ENCODE results near the gene COL6A2. TPM values are rescaled to one million over a fixed set of nuclear protein-coding genes. Genes with fewer than 3 reads are reported as not detected.
"Not testable (repeated sequence)": the region's sequence is repeated elsewhere in the genome, so short reads cannot be mapped to it uniquely, and the experiment has no call there.

Gene COL6A2
- total RNA-seq, 5 donors from 2014 or later (not counting 1 experiment from before 2014, with no cell fraction given): 33.8 to 85.2 (median 60.7) TPM

DNA sequence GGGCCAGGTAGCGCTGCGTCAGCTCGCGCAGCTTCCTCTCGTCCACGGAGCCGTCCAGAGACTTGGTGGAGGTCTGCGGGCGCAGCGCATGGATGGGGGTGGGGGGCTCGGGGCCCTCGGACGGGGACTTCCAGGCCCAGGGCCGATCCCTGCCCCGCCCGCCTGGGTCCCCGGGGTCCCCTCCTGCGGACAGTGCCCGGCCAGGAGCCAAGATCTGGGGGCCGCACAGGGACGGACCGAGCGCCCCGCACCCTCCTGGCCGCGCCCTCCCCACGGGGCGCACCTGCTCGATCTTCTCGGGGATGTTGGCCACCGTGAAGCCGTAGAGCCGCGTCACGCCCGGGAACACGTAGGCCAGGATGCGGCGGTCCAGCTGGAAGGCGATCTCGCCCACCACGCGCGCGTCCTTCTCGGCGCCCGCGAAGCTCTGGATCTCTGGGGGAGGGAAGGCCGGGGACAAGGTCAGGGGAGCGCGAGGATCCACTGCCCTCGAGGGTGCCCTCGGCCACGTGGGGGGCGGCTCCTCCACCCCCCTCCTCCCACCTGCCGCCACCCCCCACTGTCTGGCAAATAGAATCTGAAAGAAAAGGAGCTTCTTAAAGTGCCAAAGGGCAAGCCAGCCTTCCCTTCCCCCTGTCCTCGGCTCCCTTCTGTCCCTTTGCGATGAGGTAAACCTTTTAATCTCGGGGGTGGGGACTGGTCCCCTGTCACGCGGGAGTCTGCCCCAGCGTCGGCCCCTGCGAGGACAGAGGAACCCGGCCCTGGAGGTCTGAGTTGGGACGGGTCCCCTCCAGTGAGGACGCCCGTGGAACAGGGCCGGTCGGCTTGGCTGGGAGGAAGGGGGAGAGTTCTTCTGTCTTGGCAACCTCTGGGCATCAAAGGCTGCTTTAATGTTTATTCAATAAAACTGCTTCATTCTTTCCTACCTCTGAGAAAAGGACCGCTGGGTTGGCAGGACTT lies 64.0 kb downstream of the COL6A2 start:
- H3K36me3 Mint-ChIP-seq: no peaks in the 10 kb centered on the region
- POLR2A ChIA-PET: no interaction called here
- H3K36me3 ChIP-seq (ENCODE audit: control insufficient read depth in 2 of 2, extremely low read depth in 1 of 2, insufficient read depth in 1 of 2, low read length in 1 of 2): peaks cover 0 to 2% of the 10 kb centered on the region in 2 donors
- H3K27me3 Mint-ChIP-seq: peaks cover 10 to 18% of the 10 kb centered on the region in 2 donors
- H3K27me3 ChIP-seq (replicated peaks in 1 of 2; ENCODE audit: control insufficient read depth in 2 of 2, extremely low read depth in 1 of 2, insufficient read depth in 2 of 2, low read length in 1 of 2): no peaks in the 10 kb centered on the region
- peak in 2 of 35 experiments; percentile 5 to 20 for DNase-seq
- peaks cover 0 to 5% (median 0%) of the 10 kb centered on the region in 3 donors for H3K4me1 Mint-ChIP-seq
- H3K9me3 ChIP-seq: no peaks in the 10 kb centered on the region
- H3K4me3 Mint-ChIP-seq: peak overlapping the region in 1 of 3 donors; percentile 23
- CTCF ChIA-PET: no interaction called here
- no peaks in the 10 kb centered on the region for H3K9me3 Mint-ChIP-seq
- no peaks in the 10 kb centered on the region for H3K4me1 ChIP-seq (ENCODE audit: control insufficient read depth in 1 of 2, extremely low read depth in 1 of 2, insufficient read depth in 2 of 2, low read length in 2 of 2)
- H3K27ac Mint-ChIP-seq: no peak overlapping the region
- no peak overlapping the region for H3K4me3 ChIP-seq (ENCODE audit: control insufficient read depth in 1 of 2, extremely low read depth in 1 of 2, low read length in 1 of 2)
- H3K27ac ChIP-seq (ENCODE audit: low read length): no peak overlapping the region
- 87% methylated on average over 35 of the region's 72 CpGs for WGBS (ENCODE audit: insufficient coverage)
- ATAC-seq (replicated peaks in 1 of 4): no peak

DNA sequence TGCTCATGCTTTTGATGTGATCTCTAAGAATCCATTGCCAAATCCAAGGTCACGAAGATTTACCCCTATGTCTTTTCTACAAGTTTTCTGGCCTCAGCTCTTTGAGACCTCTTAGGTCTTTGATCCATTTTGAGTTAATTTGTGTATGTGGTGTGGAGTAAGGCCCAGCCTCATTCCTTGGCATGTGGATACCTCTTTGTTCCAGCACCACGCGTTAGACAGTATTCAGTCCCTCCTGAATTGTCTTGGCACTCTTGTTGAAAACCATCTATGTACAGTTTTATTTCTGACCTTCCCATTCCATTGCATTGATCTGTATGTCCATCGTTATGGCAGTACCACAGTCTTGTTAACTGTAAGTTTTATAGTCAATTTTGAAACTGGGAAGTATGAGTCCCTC lies 65.5 kb downstream of the COL6A2 start:
- no peak overlapping the region for H3K4me3 Mint-ChIP-seq
- DNase-seq: no peak

DNA sequence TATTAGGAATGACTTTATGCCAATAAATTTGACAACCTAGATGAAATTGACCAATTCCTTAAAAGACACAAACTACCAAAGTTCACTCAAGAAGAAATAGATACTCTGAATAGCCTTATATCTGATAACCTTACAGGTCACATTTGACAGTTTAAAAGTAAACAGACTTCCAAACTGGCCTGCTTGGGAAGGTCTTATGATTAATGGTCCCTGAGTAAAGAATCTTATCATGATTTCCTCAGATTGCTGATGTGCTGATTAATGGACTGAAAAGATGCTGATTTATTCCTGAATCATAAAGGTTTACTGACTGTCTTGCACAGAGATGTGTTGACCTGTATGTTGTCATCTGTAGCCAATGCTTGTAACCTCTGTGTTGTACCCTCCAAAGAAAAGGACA lies 67.2 kb downstream of the COL6A2 start:
- DNase-seq: no peak
- H3K36me3 Mint-ChIP-seq: no peaks in the 10 kb centered on the region
- H3K4me1 Mint-ChIP-seq: peaks cover 0 to 7% (median 0%) of the 10 kb centered on the region in 3 donors
- H3K36me3 ChIP-seq (ENCODE audit: control insufficient read depth in 2 of 2, extremely low read depth in 1 of 2, insufficient read depth in 1 of 2, low read length in 1 of 2): no peaks in the 10 kb centered on the region
- no peaks in the 10 kb centered on the region for H3K4me1 ChIP-seq (ENCODE audit: control insufficient read depth in 1 of 2, extremely low read depth in 1 of 2, insufficient read depth in 2 of 2, low read length in 2 of 2)
- H3K9me3 ChIP-seq: no peaks in the 10 kb centered on the region
- no peak overlapping the region for H3K27ac ChIP-seq (ENCODE audit: low read length)
- no peak overlapping the region for H3K4me3 ChIP-seq (ENCODE audit: control insufficient read depth in 1 of 2, extremely low read depth in 1 of 2, low read length in 1 of 2)
- H3K4me3 Mint-ChIP-seq: no peak overlapping the region
- no peaks in the 10 kb centered on the region for H3K9me3 Mint-ChIP-seq
- ChIA-PET POLR2A (no interaction called here), CTCF (no interaction called here)
- no peak for ATAC-seq (replicated peaks in 1 of 4)
- H3K27ac Mint-ChIP-seq: no peak overlapping the region
- H3K27me3 Mint-ChIP-seq: peaks cover 10 to 18% of the 10 kb centered on the region in 2 donors
- peaks cover 0 to 3% of the 10 kb centered on the region in 2 experiments for H3K27me3 ChIP-seq (replicated peaks in 1 of 2; ENCODE audit: control insufficient read depth in 2 of 2, extremely low read depth in 1 of 2, insufficient read depth in 2 of 2, low read length in 1 of 2)

More for the DNA sequence above, 65.5 kb downstream of the COL6A2 start:
- Mint-ChIP-seq H3K36me3 (no peaks in the 10 kb centered on the region), H3K27ac (no peak overlapping the region), H3K9me3 (no peaks in the 10 kb centered on the region), H3K4me1 (peaks cover 0 to 5% (median 0%) of the 10 kb centered on the region in 3 donors), H3K27me3 (peaks cover 10 to 18% of the 10 kb centered on the region in 2 donors)
- Histone ChIP-seq H3K9me3 (no peaks in the 10 kb centered on the region), H3K4me3 (ENCODE audit: control insufficient read depth in 1 of 2, extremely low read depth in 1 of 2, low read length in 1 of 2) (no peak overlapping the region), H3K27me3 (replicated peaks in 1 of 2; ENCODE audit: control insufficient read depth in 2 of 2, extremely low read depth in 1 of 2, insufficient read depth in 2 of 2, low read length in 1 of 2) (peaks cover 0 to 3% of the 10 kb centered on the region in 2 experiments), H3K27ac (ENCODE audit: low read length) (no peak overlapping the region), H3K4me1 (ENCODE audit: control insufficient read depth in 1 of 2, extremely low read depth in 1 of 2, insufficient read depth in 2 of 2, low read length in 2 of 2) (no peaks in the 10 kb centered on the region), H3K36me3 (ENCODE audit: control insufficient read depth in 2 of 2, extremely low read depth in 1 of 2, insufficient read depth in 1 of 2, low read length in 1 of 2) (peaks cover 0 to 2% of the 10 kb centered on the region in 2 donors)
- WGBS (ENCODE audit: insufficient coverage): no CpG with 5 or more reads among the region's 4 CpGs
- ChIA-PET CTCF (no interaction called here), POLR2A (no interaction called here)
- no peak for ATAC-seq (replicated peaks in 1 of 4)

DNA sequence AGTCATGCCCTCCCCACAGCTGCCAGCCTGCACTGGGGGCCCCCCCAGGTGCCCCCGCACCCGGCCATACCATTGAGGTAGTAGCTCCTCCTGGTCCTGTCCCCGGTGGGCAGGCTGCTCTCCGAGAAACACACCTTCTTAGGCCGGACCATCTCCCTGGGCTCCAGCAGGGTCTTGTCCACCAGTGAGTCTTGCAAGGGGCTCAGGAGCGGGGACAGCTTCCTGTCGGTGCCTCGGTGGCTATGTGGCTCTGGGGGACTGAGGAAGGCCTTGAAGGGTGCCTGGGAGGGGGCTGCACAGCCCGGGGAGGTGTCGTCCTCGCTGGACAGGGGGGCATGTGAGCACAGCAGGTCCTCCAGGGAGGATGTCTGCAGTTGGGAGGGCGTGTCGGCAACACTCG lies 70.3 kb downstream of the COL6A2 start:
- Mint-ChIP-seq H3K36me3 (no peaks in the 10 kb centered on the region), H3K27me3 (peaks cover 2 to 15% of the 10 kb centered on the region in 2 donors), H3K27ac (no peak overlapping the region), H3K4me1 (peaks cover 4 to 8% (median 8%) of the 10 kb centered on the region in 3 donors), H3K9me3 (peaks cover 0 to under 1% (median 0%) of the 10 kb centered on the region in 3 donors), H3K4me3 (no peak overlapping the region)
- DNase-seq (peak in 2 of 35 experiments; percentile 11 to 17), ATAC-seq (replicated peaks in 1 of 4) (no peak)
- 88% methylated on average over 13 of the region's 14 CpGs for WGBS (ENCODE audit: insufficient coverage)
- peaks cover 2 to 9% of the 10 kb centered on the region in 2 experiments for H3K4me1 ChIP-seq (ENCODE audit: control insufficient read depth in 1 of 2, extremely low read depth in 1 of 2, insufficient read depth in 2 of 2, low read length in 2 of 2)
- no peak overlapping the region for H3K4me3 ChIP-seq (ENCODE audit: control insufficient read depth in 1 of 2, extremely low read depth in 1 of 2, low read length in 1 of 2)
- H3K9me3 ChIP-seq: no peaks in the 10 kb centered on the region
- POLR2A ChIA-PET: no interaction called here
- H3K27me3 ChIP-seq (replicated peaks in 1 of 2; ENCODE audit: control insufficient read depth in 2 of 2, extremely low read depth in 1 of 2, insufficient read depth in 2 of 2, low read length in 1 of 2): peaks cover 0 to 4% of the 10 kb centered on the region in 2 experiments
- CTCF ChIA-PET: no interaction called here
- no peaks in the 10 kb centered on the region for H3K36me3 ChIP-seq (ENCODE audit: control insufficient read depth in 2 of 2, extremely low read depth in 1 of 2, insufficient read depth in 1 of 2, low read length in 1 of 2)
- H3K27ac ChIP-seq (ENCODE audit: low read length): no peak overlapping the region

DNA sequence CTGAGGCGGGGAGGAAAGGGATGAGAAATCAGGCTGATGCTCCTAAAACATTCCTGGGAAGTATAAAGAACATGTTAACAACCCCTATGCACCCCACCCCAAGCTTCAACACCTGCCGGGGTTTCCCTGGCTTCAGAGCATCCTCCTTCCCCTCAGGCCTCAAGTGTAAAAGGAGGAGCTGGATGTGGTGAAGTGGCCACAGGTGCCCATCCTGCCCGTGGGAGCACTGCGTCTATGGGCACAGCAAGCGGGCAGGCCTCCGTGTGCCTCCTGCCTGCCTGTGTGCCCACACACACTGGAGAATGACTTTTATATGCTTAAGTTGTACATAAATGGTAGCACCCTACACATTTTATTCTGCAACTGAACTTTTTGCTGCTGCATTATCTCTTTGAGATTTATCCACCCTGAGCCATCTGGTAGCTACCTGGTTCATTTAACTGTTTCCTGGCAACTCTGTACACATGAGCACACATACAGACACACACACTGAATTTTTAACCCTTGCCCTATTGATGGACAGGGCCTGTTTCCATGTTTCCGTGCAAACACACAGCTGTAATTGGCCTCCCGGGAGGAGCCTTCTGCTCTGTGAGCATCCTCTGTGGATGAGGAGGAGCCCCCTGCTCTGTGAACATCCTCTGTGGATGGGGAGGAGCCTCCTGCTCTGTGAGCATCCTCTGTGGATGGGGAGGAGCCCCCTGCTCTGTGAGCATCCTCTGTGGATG lies 70.9 kb downstream of the COL6A2 start:
- H3K4me3 Mint-ChIP-seq: no peak overlapping the region
- ChIA-PET POLR2A (no interaction called here), CTCF (no interaction called here)
- no peak for ATAC-seq (replicated peaks in 1 of 4)
- Histone ChIP-seq H3K27ac (ENCODE audit: low read length) (no peak overlapping the region), H3K36me3 (ENCODE audit: control insufficient read depth in 2 of 2, extremely low read depth in 1 of 2, insufficient read depth in 1 of 2, low read length in 1 of 2) (no peaks in the 10 kb centered on the region), H3K9me3 (no peaks in the 10 kb centered on the region), H3K27me3 (replicated peaks in 1 of 2; ENCODE audit: control insufficient read depth in 2 of 2, extremely low read depth in 1 of 2, insufficient read depth in 2 of 2, low read length in 1 of 2) (peaks cover 0 to 10% of the 10 kb centered on the region in 2 experiments), H3K4me3 (ENCODE audit: control insufficient read depth in 1 of 2, extremely low read depth in 1 of 2, low read length in 1 of 2) (no peak overlapping the region), H3K4me1 (ENCODE audit: control insufficient read depth in 1 of 2, extremely low read depth in 1 of 2, insufficient read depth in 2 of 2, low read length in 2 of 2) (peaks cover 2 to 9% of the 10 kb centered on the region in 2 experiments)
- peaks cover 0 to 5% (median 0%) of the 10 kb centered on the region in 3 donors for H3K9me3 Mint-ChIP-seq
- no peak overlapping the region for H3K27ac Mint-ChIP-seq
- H3K36me3 Mint-ChIP-seq: no peaks in the 10 kb centered on the region
- peak in 1 of 35 experiments; percentile 5 for DNase-seq
- H3K4me1 Mint-ChIP-seq: peaks cover 4 to 8% (median 8%) of the 10 kb centered on the region in 3 donors
- no CpG with 5 or more reads among the region's 8 CpGs for WGBS (ENCODE audit: insufficient coverage)
- H3K27me3 Mint-ChIP-seq: peaks cover 5 to 11% of the 10 kb centered on the region in 2 donors

DNA sequence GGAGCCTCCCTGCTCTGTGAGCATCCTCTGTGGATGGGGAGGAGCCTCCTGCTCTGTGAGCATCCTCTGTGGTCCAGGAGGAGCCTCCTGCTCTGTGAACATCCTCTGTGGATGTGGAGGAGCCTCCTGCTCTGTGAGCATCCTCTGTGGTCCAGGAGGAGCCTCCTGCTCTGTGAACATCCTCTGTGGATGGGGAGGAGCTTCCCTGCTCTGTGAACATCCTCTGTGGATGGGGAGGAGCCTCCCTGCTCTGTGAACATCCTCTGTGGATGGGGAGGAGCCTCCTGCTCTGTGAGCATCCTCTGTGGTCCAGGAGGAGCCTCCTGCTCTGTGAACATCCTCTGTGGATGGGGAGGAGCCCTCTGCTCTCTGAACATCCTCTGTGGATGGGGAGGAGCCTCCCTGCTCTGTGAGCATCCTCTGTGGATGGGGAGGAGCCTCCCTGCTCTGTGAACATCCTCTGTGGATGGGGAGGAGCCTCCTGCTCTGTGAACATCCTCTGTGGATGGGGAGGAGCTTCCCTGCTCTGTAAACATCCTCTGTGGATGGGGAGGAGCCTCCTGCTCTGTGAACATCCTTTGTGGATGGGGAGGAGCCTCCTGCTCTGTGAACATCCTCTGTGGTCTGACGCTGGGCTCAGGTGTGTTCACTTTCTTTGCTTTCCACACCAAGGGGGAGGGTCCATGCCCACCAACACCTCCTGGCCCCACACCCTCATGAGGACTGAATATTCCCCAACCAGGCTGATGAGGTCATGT lies 72.7 kb downstream of the COL6A2 start:
- ATAC-seq (replicated peaks in 1 of 4) (peak in 2 of 4 experiments; percentile 70 to 78), DNase-seq (peak in 32 of 35 experiments; percentile 6 to 73 (median 44))
- H3K4me1 Mint-ChIP-seq; H3K4me3 ChIP-seq (ENCODE audit: control insufficient read depth in 1 of 2, extremely low read depth in 1 of 2, low read length in 1 of 2); H3K4me3 Mint-ChIP-seq; POLR2A ChIA-PET; CTCF ChIA-PET; H3K36me3 ChIP-seq (ENCODE audit: control insufficient read depth in 2 of 2, extremely low read depth in 1 of 2, insufficient read depth in 1 of 2, low read length in 1 of 2); H3K9me3 ChIP-seq; H3K4me1 ChIP-seq (ENCODE audit: control insufficient read depth in 1 of 2, extremely low read depth in 1 of 2, insufficient read depth in 2 of 2, low read length in 2 of 2): not testable (repeated sequence)
- H3K9me3 Mint-ChIP-seq: peaks cover 9 to 20% (median 11%) of the 10 kb centered on the region in 3 donors
- Histone ChIP-seq H3K27ac (ENCODE audit: low read length) (peak overlapping the region; percentile 53), H3K27me3 (replicated peaks in 1 of 2; ENCODE audit: control insufficient read depth in 2 of 2, extremely low read depth in 1 of 2, insufficient read depth in 2 of 2, low read length in 1 of 2) (peaks cover 0 to 12% of the 10 kb centered on the region in 2 experiments)
- H3K27ac Mint-ChIP-seq: peak overlapping the region; percentile 56 to 64
- no CpG with 5 or more reads among the region's 1 CpG for WGBS (ENCODE audit: insufficient coverage)
- peaks cover 8 to 13% of the 10 kb centered on the region in 2 donors for H3K27me3 Mint-ChIP-seq
- peaks cover 11% of the 10 kb centered on the region for H3K36me3 Mint-ChIP-seq
